Measurements from ENCODE around the gene OTOA. TPM values are rescaled to one million over a fixed set of nuclear protein-coding genes. Genes with fewer than 3 reads are reported as not detected.
"Not testable (repeated sequence)": the region's sequence is repeated elsewhere in the genome, so short reads cannot be mapped to it uniquely, and the experiment has no call there.

Gene OTOA
- polyA plus RNA-seq, 2 of the 4 experiments (the other 2 are of a cell fraction), result 0.05 TPM; not detected in 1

DNA sequence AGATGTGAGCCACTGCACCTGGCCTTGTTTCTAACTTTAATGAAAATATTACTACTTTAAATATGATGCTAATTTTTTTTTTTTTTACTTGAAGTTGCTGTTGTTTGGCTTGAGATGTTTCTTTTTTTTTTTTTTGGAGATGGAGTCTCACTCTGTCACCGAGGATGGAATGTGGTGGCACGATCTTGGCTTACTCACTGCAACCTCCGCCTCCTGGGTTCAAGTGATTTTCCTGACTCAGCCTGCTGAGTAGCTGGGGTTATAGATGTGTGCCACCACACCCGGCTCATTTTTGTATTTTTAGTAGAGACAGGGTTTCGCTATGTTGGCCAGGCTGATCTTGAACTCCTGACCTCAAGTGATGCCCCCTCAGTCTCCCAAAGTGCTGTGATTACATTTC, 35.0 kb upstream of the OTOA start:
- Histone ChIP-seq H3K4me3 (no peak overlapping the region), H3K4me2 (no peak overlapping the region), H3K27ac (no peak overlapping the region), H3K9me3 (peaks cover 2% of the 10 kb centered on the region; the same call in 2 of the 3 replicates), H3K4me1 (peaks cover 22% of the 10 kb centered on the region)
- ChIA-PET CTCF (interaction anchor here (1.0 to 4.5 kb wide), 3 partner anchors 11 to 79 kb away, joined by 3 to 17 read pairs (median 3); no protein-coding TSS in a partner anchor), POLR2A (no interaction called here)
- 82% methylated on average over 5 of the region's 5 CpGs for WGBS (ENCODE audit: missing lambda C conversion rate)
- TF ChIP-seq, protein P1, sequence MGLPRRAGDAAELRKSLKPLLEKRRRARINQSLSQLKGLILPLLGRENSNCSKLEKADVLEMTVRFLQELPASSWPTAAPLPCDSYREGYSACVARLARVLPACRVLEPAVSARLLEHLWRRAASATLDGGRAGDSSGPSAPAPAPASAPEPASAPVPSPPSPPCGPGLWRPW (IDR thresholded peaks at IDR 0.05), result no peak
- TF ChIP-seq, protein P2, sequence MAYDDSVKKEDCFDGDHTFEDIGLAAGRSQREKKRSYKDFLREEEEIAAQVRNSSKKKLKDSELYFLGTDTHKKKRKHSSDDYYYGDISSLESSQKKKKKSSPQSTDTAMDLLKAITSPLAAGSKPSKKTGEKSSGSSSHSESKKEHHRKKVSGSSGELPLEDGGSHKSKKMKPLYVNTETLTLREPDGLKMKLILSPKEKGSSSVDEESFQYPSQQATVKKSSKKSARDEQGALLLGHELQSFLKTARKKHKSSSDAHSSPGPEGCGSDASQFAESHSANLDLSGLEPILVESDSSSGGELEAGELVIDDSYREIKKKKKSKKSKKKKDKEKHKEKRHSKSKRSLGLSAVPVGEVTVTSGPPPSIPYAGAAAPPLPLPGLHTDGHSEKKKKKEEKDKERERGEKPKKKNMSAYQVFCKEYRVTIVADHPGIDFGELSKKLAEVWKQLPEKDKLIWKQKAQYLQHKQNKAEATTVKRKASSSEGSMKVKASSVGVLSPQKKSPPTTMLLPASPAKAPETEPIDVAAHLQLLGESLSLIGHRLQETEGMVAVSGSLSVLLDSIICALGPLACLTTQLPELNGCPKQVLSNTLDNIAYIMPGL (CRISPR knock-in tag; IDR thresholded peaks at IDR 0.05; ENCODE audit: borderline replicate concordance), result no peak
- TF ChIP-seq, protein P3, sequence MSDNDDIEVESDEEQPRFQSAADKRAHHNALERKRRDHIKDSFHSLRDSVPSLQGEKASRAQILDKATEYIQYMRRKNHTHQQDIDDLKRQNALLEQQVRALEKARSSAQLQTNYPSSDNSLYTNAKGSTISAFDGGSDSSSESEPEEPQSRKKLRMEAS (IDR thresholded peaks at IDR 0.05), result no peak
- TF ChIP-seq RNF2 (IDR thresholded peaks at IDR 0.05; ENCODE audit: borderline replicate concordance, low read depth) (no peak), CHD2 (IDR thresholded peaks at IDR 0.05; ENCODE audit: low read length, partially characterized antibody) (no peak), ZNF302 (CRISPR knock-in tag; IDR thresholded peaks at IDR 0.05) (no peak)
- TF ChIP-seq, protein P4, sequence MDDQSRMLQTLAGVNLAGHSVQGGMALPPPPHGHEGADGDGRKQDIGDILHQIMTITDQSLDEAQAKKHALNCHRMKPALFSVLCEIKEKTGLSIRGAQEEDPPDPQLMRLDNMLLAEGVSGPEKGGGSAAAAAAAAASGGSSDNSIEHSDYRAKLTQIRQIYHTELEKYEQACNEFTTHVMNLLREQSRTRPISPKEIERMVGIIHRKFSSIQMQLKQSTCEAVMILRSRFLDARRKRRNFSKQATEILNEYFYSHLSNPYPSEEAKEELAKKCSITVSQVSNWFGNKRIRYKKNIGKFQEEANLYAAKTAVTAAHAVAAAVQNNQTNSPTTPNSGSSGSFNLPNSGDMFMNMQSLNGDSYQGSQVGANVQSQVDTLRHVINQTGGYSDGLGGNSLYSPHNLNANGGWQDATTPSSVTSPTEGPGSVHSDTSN (IDR thresholded peaks at IDR 0.05), result no peak
- no peak for ATAC-seq
- FAIRE-seq, result no peak
- DNase-seq (ENCODE audit: low read depth in 1 of 2, low spot score in 1 of 2), result no peak

DNA sequence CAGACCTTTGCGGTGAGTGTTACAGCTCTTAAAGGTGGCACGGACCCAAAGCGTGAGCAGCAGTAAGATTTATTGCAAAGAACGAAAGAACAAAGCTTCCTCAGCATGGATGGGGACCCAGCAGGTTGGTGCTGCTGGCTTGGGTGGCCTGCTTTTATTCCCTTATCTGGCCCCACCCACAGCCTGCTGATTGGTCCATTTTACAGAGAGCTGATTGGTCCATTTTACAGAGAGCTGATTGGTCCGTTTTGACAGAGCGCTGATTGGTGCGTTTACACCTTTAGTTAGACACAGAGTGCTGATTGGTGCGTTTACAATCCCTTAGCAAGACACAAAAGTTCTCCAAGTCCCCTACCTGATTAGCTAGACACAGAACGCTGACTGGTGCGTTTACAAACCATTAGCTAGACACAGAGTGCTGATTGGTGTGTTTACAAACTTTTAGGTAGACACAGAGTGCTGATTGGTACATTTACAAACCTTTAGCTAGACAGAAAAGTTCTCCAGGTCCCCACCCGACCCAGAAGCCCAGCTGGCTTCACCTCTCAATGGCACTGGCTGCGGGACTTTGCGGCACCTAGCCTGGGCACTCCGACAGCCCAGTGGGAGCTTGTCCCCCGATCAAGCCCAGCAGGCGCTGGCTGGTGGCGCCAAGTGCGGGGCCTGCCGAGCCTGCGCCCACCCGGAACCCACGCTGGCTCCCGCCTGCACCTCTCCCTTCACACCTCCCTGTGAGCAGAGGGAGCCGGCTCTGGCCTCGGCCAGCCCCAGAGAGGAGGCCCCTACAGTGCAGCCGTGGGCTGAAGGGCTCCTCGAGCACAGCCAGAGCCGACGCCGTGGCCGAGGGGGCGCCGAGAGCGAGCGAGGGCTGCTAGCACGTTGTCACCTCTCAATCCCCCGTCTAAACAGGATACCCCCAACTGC, 33.9 kb upstream of the OTOA start:
- POLR2A ChIA-PET; H3K4me2 ChIP-seq; ATAC-seq; DNase-seq (ENCODE audit: low read depth in 1 of 2, low spot score in 1 of 2); H3K27ac ChIP-seq; H3K9me3 ChIP-seq; H3K4me3 ChIP-seq; FAIRE-seq: not testable (repeated sequence)
- 97% methylated on average over 26 of the region's 37 CpGs for WGBS (ENCODE audit: missing lambda C conversion rate)
- peak; percentile 65 for TF ChIP-seq MAFK (IDR thresholded peaks at IDR 0.05; ENCODE audit: partially characterized antibody)
- peaks cover 19% of the 10 kb centered on the region for H3K4me1 ChIP-seq
- CTCF ChIA-PET, result interaction anchor here (1.0 to 4.5 kb wide), 3 partner anchors 9 to 45 kb away, joined by 3 to 17 read pairs (median 4); no protein-coding TSS in a partner anchor

DNA sequence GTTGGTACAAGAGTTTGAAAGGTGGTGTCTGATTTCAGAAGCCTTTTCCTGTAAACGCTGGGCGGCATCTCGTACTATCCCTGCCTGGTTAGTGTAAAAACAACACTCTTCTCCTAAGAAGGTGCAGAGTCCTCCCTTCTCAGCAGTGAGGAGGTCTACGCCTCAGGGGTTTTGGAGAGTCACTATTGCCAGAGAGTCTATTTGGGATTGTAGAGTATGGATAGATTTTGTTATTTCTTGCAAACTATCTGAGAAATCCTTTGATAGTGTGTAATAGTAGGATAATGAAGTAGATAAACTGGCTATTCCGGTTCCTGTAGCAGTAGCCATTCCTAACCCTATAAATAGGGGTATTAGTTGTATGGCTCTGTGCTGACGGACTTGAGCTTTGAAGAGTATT, 32.9 kb upstream of the OTOA start:
- H3K4me2 ChIP-seq; POLR2A ChIA-PET; H3K4me3 ChIP-seq; ATAC-seq; H3K9me3 ChIP-seq; DNase-seq (ENCODE audit: low read depth in 1 of 2, low spot score in 1 of 2); H3K27ac ChIP-seq; FAIRE-seq: not testable (repeated sequence)
- peaks cover 13% of the 10 kb centered on the region for H3K4me1 ChIP-seq
- CTCF ChIA-PET, result interaction anchor here (0.7 to 1.0 kb wide), 2 partner anchors 18 to 75 kb away, joined by 3 to 4 read pairs; no protein-coding TSS in a partner anchor
- 97% methylated on average over 6 of the region's 6 CpGs for WGBS (ENCODE audit: missing lambda C conversion rate)

DNA sequence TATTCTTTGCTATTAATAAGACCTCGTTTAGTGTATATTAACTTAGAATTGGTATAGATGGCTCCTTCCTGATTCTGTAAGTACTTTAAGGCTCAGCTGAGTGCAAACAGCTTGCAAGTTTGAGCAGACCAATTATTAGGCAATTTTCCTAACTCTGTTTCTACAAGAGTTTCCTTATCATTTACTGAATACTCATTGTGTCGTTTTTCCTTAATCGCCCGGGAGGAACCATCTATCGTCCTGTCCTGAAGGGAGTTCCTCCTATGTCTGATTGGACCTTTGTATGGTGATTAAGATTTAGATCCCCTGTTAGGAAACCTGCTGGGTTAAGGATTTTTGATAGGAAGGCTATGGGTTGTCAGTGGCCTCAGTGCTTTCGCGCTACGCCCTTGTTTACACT, 32.4 kb upstream of the OTOA start:
- H3K4me2 ChIP-seq; ATAC-seq; H3K4me3 ChIP-seq; H3K27ac ChIP-seq; POLR2A ChIA-PET; FAIRE-seq; H3K4me1 ChIP-seq; H3K9me3 ChIP-seq; DNase-seq (ENCODE audit: low read depth in 1 of 2, low spot score in 1 of 2): not testable (repeated sequence)
- CTCF ChIA-PET, result interaction anchor here (0.7 kb wide), 1 partner anchor 76 kb away, joined by 3 read pairs; no protein-coding TSS in a partner anchor
- WGBS (ENCODE audit: missing lambda C conversion rate), result 90% methylated on average over 8 of the region's 8 CpGs

DNA sequence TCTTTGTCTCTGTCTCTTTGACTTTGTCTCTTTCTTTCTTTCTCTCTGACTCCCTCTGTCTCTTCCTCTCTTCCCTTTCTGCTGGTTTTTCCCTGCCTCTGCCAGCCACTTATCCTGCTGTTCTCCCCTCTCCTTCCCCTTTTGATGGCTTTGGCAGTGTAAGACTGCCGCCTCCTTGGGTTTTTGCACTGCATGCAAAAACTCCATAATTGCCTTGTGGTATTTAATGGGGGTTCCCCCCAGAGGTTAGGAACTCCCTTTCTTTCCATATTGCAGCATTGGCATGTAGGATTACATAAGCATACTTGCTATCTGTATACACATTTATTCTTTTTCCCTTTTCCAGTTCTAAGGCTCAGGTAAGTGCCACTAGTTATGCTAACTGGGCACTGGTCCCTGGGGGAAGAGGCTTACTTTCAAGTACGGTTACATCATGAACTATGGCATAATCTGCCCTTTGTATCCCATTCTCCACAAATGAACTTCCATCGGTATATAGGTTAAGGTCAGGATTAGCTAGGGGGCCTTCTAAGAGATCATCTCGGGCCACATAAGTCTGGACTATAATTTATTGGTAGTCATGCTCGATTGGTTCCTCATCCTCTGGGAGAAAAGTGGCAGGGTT, 31.7 kb upstream of the OTOA start:
- FAIRE-seq; POLR2A ChIA-PET; H3K4me2 ChIP-seq; H3K4me1 ChIP-seq; H3K9me3 ChIP-seq; ATAC-seq; CTCF ChIA-PET; H3K27ac ChIP-seq; DNase-seq (ENCODE audit: low read depth in 1 of 2, low spot score in 1 of 2); H3K4me3 ChIP-seq: not testable (repeated sequence)
- 90% methylated on average over 5 of the region's 5 CpGs for WGBS (ENCODE audit: missing lambda C conversion rate)

Data from A549 (cell line).